LNCAP (cell line): Measurements from ENCODE around the gene THYN1.

Experiments used
- CTCF ChIP-seq: fragments of 450-650 bp; IDR thresholded peaks from 2 replicates; pipeline ENCODE4 v1.5.1; 2017; ENCODE audit warnings: mild to moderate bottlenecking

Gene THYN1

GRCh38 chr11:134253188-134253993 lies at the start of gene THYN1, which contains the start of gene ACAD8:
Gene THYN1 (minus strand): TSS chr11:134253352. CDS start chr11:134252882, 470 bp downstream.
Gene ACAD8 (plus strand): TSS chr11:134253568. CDS start chr11:134253601, 33 bp downstream.
- no peak for TF ChIP-seq CTCF

- no peak for TF ChIP-seq CTCF
These were observed 41.5 kb upstream of the THYN1 start for GRCh38 chr11:134294664-134295063.

GRCh38 chr11:134293119-134294113 lies 40.3 kb upstream of the THYN1 start:
- no peak for TF ChIP-seq CTCF

GRCh38 chr11:134292661-134293060 lies 39.5 kb upstream of the THYN1 start:
- no peak for TF ChIP-seq CTCF

GRCh38 chr11:134291196-134291595 lies 38.0 kb upstream of the THYN1 start:
- no peak for TF ChIP-seq CTCF

- no peak for TF ChIP-seq CTCF
These were observed 37.5 kb upstream of the THYN1 start for GRCh38 chr11:134290646-134291045.

GRCh38 chr11:134289789-134290188 lies 36.6 kb upstream of the THYN1 start:
- no peak for TF ChIP-seq CTCF
